ENCODE measurements around the gene LRP1-AS. TPM values are rescaled to one million over a fixed set of nuclear protein-coding genes. Genes with fewer than 3 reads are reported as not detected.

The LRP1-AS gene
- total RNA-seq, 1 donor from 2014 or later: not detected

DNA sequence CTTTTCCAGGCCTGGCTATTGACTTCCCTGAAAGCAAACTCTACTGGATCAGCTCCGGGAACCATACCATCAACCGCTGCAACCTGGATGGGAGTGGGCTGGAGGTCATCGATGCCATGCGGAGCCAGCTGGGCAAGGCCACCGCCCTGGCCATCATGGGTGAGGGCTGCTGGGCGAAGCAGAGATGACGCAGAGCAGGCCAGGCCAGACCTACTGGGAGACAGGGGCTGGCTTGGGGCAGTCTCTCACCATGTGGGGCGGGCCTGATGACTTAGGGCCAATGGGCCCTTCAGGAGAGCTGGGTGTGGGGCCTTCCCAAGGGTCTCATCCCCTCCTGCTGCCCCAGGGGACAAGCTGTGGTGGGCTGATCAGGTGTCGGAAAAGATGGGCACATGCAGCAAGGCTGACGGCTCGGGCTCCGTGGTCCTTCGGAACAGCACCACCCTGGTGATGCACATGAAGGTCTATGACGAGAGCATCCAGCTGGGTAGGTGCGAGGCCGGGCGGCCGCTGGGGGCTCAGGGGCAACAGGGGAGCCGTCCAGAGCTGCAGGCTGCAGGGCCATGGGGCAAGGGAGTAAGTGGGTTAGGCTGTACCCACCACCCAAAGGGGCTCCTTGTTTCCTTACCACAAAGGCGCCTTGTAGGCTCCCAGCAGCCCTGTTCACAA lies 33.0 kb upstream of the LRP1-AS start:
- no peak for DNase-seq (ENCODE audit: low spot score)

DNA sequence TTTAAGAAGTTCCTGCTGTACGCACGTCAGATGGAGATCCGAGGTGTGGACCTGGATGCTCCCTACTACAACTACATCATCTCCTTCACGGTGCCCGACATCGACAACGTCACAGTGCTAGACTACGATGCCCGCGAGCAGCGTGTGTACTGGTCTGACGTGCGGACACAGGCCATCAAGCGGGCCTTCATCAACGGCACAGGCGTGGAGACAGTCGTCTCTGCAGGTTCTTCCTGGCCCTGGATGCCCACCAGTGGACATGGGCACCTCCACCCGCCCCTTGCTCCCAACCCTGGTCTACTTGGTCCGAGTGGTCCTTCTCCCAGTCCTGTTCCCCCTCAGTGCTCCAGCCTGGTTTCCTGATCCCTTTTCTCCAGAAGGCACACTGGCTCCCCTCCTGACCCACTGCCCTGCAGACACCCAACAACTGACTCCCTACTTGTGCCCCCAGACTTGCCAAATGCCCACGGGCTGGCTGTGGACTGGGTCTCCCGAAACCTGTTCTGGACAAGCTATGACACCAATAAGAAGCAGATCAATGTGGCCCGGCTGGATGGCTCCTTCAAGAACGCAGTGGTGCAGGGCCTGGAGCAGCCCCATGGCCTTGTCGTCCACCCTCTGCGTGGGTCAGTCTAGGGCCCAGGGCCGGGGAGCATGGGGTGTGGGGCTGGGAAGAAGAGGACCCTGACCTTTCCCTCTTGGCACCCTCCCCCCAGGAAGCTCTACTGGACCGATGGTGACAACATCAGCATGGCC lies 32.1 kb upstream of the LRP1-AS start:
- no peak for DNase-seq (ENCODE audit: low spot score)

GRCh38 chr12:57178213-57178612 lies 30.8 kb upstream of the LRP1-AS start:
- no peak for DNase-seq (ENCODE audit: low spot score)

- DNase-seq (ENCODE audit: low spot score): no peak
Observed at GRCh38 chr12:57177354-57177753, 29.9 kb upstream of the LRP1-AS start.

DNA sequence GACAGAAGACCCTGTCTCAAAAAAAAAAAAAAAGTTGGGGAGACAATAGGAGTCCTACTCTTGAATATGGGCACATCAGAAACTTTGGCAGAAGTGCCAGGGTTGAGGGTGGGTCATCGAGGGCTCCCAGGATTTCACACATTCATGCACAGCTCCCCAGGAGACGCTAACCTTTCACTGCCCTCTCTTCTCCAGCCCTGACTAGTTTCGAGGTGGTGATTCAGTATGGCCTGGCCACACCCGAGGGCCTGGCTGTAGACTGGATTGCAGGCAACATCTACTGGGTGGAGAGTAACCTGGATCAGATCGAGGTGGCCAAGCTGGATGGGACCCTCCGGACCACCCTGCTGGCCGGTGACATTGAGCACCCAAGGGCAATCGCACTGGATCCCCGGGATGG lies 29.4 kb upstream of the LRP1-AS start:
- no peak for DNase-seq (ENCODE audit: low spot score)

- no peak for DNase-seq (ENCODE audit: low spot score)
Observed at GRCh38 chr12:57176139-57176477, 28.7 kb upstream of the LRP1-AS start.

DNA sequence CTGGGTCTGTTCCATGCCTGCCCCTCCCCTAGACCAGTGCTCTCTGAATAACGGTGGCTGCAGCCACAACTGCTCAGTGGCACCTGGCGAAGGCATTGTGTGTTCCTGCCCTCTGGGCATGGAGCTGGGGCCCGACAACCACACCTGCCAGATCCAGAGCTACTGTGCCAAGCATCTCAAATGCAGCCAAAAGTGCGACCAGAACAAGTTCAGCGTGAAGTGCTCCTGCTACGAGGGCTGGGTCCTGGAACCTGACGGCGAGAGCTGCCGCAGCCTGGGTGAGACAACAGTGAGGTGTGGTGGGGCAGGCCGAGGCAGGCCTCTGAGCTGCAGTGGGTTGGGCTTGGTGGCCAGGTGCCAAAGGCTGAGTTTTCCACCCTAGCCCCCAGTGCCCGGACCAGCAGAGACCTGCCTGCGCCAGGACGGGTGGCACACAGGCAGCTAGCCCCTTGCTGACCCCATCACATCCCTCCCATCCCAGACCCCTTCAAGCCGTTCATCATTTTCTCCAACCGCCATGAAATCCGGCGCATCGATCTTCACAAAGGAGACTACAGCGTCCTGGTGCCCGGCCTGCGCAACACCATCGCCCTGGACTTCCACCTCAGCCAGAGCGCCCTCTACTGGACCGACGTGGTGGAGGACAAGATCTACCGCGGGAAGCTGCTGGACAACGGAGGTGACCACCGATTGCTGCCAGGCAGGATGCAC lies 28.2 kb upstream of the LRP1-AS start:
- DNase-seq (ENCODE audit: low spot score): no peak

DNA sequence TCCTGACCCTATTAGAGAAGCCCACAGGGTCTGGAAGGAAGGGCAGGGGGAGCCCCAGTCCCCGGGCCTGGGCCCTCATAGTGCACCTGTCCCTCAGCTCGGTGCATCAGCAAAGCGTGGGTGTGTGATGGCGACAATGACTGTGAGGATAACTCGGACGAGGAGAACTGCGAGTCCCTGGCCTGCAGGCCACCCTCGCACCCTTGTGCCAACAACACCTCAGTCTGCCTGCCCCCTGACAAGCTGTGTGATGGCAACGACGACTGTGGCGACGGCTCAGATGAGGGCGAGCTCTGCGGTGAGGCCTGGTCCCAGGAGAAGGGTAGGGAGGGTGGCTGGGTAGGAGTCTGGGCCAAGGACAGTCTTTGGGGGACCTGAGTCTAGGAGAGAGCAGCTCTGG lies 26.3 kb upstream of the LRP1-AS start:
- no peak for DNase-seq (ENCODE audit: low spot score)

GRCh38 chr12:57173089-57173488 lies 25.7 kb upstream of the LRP1-AS start:
- DNase-seq (ENCODE audit: low spot score): no peak

- DNase-seq (ENCODE audit: low spot score): no peak
Observed at GRCh38 chr12:57171668-57172067, 24.2 kb upstream of the LRP1-AS start.

- DNase-seq (ENCODE audit: low spot score): no peak
Observed at GRCh38 chr12:57170927-57171326, 23.5 kb upstream of the LRP1-AS start.

DNA sequence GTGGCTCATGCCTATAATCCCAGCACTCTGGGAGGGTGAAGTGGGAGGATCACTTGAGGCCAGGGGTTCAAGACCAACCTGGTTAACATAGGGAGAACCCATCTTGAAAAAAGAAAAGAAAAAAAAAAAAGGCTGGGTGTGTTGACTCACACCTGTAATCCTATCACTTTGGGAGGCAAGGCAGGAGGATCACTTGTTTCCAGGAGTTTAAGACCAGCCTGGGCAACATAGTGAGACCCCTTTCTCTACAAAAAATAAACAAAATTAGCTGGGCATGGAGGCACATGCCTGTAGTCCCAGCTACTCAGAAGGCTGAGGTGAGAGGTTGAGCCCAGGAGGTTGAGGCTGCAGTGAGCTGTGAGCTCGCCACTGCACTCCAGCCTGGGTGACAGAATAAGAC lies 23.0 kb upstream of the LRP1-AS start:
- no peak for DNase-seq (ENCODE audit: low spot score)

GRCh38 chr12:57169969-57170368 lies 22.6 kb upstream of the LRP1-AS start:
- no peak for DNase-seq (ENCODE audit: low spot score)

- DNase-seq (ENCODE audit: low spot score): no peak
Observed at GRCh38 chr12:57169046-57169795, 21.8 kb upstream of the LRP1-AS start.

- no peak for DNase-seq (ENCODE audit: low spot score)
Observed at GRCh38 chr12:57168058-57168457, 20.6 kb upstream of the LRP1-AS start.

DNA sequence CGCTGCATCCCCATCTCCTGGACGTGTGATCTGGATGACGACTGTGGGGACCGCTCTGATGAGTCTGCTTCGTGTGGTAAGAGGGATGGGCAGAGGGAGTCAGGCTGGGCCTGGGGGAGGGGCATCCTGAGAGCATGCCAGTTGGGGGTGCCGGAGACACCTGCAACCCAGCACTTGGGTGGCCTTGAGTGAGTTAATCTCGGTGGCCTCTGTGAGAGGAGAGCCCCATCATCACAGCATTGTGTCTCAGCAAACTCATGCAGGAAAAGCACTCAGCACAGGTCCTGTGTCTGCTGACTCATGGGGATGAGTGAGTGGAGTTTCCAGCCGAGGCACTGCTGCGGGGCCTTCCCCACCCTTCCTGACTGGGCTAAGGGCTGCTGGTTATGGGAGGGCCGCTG lies 19.6 kb upstream of the LRP1-AS start:
- DNase-seq (ENCODE audit: low spot score): no peak

DNA sequence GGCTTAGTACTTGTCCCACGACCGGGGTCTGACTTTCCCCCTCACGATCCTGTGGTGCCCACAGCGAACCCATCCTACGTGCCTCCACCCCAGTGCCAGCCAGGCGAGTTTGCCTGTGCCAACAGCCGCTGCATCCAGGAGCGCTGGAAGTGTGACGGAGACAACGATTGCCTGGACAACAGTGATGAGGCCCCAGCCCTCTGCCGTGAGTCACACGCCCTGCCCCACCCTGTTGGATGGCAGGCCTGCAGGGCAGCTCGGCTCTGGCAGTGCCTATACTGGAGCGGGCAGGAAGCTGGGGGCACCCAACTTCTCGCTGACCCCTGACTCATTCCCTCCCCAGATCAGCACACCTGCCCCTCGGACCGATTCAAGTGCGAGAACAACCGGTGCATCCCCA lies 18.3 kb upstream of the LRP1-AS start:
- no peak for DNase-seq (ENCODE audit: low spot score)

- no peak for DNase-seq (ENCODE audit: low spot score)
Observed at GRCh38 chr12:57164966-57165625, 17.7 kb upstream of the LRP1-AS start.

DNA sequence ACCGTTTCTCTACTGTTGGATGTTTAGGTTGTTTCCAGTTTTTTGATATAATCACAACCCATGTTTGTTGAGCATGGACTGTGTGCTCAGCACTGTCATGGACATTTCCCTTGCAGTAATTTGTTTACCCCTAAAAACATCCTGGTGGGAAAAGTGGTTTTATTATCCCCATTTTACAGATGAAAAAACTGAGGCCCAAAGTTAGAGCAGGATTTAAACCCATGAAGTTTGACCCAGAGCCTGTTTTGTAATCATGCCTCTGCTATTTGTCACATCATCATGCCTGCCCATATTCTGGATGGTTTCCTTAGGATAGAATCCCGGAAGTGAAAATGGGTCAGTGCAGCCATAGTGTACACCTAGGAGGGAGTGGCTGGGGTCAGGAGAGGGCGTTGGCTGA lies 17.0 kb upstream of the LRP1-AS start:
- DNase-seq (ENCODE audit: low spot score): no peak

DNA sequence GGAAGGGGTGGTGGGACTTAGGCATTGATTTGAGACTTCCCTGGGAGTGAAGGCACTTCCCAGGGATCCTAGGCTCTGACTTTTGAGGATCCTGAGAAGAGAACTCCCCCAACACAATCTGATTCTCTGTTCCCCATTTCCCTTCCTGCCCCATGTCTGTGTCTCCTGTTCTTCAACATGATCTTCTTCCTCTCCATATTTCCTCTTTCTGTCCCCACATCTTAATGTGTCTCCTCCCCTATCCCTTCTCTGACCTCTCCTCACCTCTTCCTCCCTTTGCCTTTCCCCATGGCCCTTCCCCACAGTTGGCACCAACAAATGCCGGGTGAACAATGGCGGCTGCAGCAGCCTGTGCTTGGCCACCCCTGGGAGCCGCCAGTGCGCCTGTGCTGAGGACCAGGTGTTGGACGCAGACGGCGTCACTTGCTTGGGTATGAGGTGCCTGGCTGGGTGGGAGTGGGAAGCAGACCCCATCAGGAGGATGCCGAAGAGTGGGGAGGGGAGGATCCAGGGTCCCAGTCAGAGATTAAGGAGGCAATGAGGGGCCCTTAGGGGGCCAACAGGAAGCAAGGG lies 15.2 kb upstream of the LRP1-AS start:
- no peak for DNase-seq (ENCODE audit: low spot score)

GRCh38 chr12:57161491-57161890 lies 14.1 kb upstream of the LRP1-AS start:
- no peak for DNase-seq (ENCODE audit: low spot score)

Data from mesenteric fat pad (tissue), 1 donor.